Activated effector memory CD4-positive, alpha-beta T cell treated with Interleukin-2 at 50 U/mL for 16 hours (primary cell): Measurements from ENCODE around the gene C1QTNF6.
"Not testable (repeated sequence)": the region's sequence is repeated elsewhere in the genome, so short reads cannot be mapped to it uniquely, and the experiment has no call there.

Experiments used
- DNase-seq: peaks from one replicate; pipeline ENCODE4 v3.0.0-alpha.2; 2020

Gene C1QTNF6

GRCh38 chr22:37172266-37173245, 15.5 kb downstream of the C1QTNF6 start:
- DNase-seq = no peak

- no peak for DNase-seq
These were observed 16.4 kb downstream of the C1QTNF6 start for GRCh38 chr22:37171662-37172061.

- not testable (repeated sequence) for DNase-seq
These were observed 17.2 kb downstream of the C1QTNF6 start for GRCh38 chr22:37170689-37171405.

GRCh38 chr22:37169947-37170688, 17.9 kb downstream of the C1QTNF6 start:
- no peak for DNase-seq

- no peak for DNase-seq
These were observed 18.6 kb downstream of the C1QTNF6 start for GRCh38 chr22:37169406-37169805.

GRCh38 chr22:37167981-37168647, 19.9 kb downstream of the C1QTNF6 start:
- no peak for DNase-seq

GRCh38 chr22:37167176-37167980, 20.7 kb downstream of the C1QTNF6 start:
- DNase-seq = no peak

GRCh38 chr22:37166675-37167066, 21.4 kb downstream of the C1QTNF6 start:
- peak; percentile 76 for DNase-seq

- DNase-seq = no peak
These were observed 21.9 kb downstream of the C1QTNF6 start for GRCh38 chr22:37165940-37166674.

GRCh38 chr22:37165066-37165465, 23.0 kb downstream of the C1QTNF6 start:
- DNase-seq = no peak

- no peak for DNase-seq
These were observed 23.6 kb downstream of the C1QTNF6 start for GRCh38 chr22:37164505-37164887.

GRCh38 chr22:37163575-37164504, 24.2 kb downstream of the C1QTNF6 start:
- DNase-seq = peak; percentile 28

- no peak for DNase-seq
These were observed 25.0 kb downstream of the C1QTNF6 start for GRCh38 chr22:37163096-37163489.

GRCh38 chr22:37162221-37163095, 25.6 kb downstream of the C1QTNF6 start:
- DNase-seq = peak; percentile 64

GRCh38 chr22:37161443-37161842, 26.6 kb downstream of the C1QTNF6 start:
- no peak for DNase-seq

GRCh38 chr22:37160027-37160426, 28.0 kb downstream of the C1QTNF6 start:
- DNase-seq = no peak

GRCh38 chr22:37158963-37159290, 29.1 kb downstream of the C1QTNF6 start:
- no peak for DNase-seq

GRCh38 chr22:37157516-37158285, 30.3 kb downstream of the C1QTNF6 start:
- no peak for DNase-seq
